WTC11 (cell line): ENCODE data around the gene MRPL46. TPM values are rescaled to one million over a fixed set of nuclear protein-coding genes. Genes with fewer than 3 reads are reported as not detected.

Source experiments
- ATAC-seq: fragments of 200-7000 bp; cut with Tn5 transposase; 2 replicates; pipeline ENCODE4 v1.10.0; 2021; ENCODE audit warnings: mild to moderate bottlenecking, moderate library complexity
- CTCF ChIA-PET: fragments of 300-600 bp; sonication (Branson Sonifier 250); formaldehyde crosslinking; loops from one replicate; lab custom pipeline; 2021; ENCODE audit warnings: antibody characterized with exemption; lab: Charles Lee
- POLR2A ChIA-PET: fragments of 350-600 bp; sonication (Branson Sonifier 250); formaldehyde crosslinking; loops from one replicate; lab custom pipeline; 2021; ENCODE audit warnings: antibody characterized with exemption; lab: Charles Lee
- DNase-seq: peaks from one replicate; pipeline ENCODE4 v3.0.0; 2021; ENCODE audit warnings: low spot score
- H3K27ac Mint-ChIP-seq: 2 replicates; pipeline ENCODE4 v1.8.0; 2021; ENCODE audit warnings: mixed read lengths
- H3K27me3 Mint-ChIP-seq: 2 replicates; pipeline ENCODE4 v1.8.0; 2021; ENCODE audit warnings: low read depth, mild to moderate bottlenecking, moderate library complexity, mixed read lengths
- H3K36me3 Mint-ChIP-seq: 2 replicates; pipeline ENCODE4 v1.8.0; 2021; ENCODE audit warnings: mixed read lengths
- H3K4me1 Mint-ChIP-seq: 2 replicates; pipeline ENCODE4 v1.8.0; 2022; ENCODE audit warnings: mixed read lengths
- H3K4me3 Mint-ChIP-seq: 2 replicates; pipeline ENCODE4 v1.8.0; 2021; ENCODE audit warnings: mild to moderate bottlenecking, moderate library complexity, mixed read lengths
- H3K9me3 Mint-ChIP-seq: 2 replicates; pipeline ENCODE4 v1.8.0; 2021; ENCODE audit warnings: mixed read lengths
- ETV6 ChIP-seq: sonication (generic); formaldehyde crosslinking; IDR thresholded peaks from 2 replicates; pipeline ENCODE4 v1.8.1; 2022; ENCODE audit warnings: mild to moderate bottlenecking, missing genetic modification reagents
- FOXK1 ChIP-seq: sonication (generic); formaldehyde crosslinking; IDR thresholded peaks from 2 replicates; pipeline ENCODE4 v1.8.0; 2022; ENCODE audit warnings: mild to moderate bottlenecking, moderate library complexity, missing genetic modification reagents
- FOXP1 ChIP-seq: sonication (generic); formaldehyde crosslinking; IDR thresholded peaks from 2 replicates; pipeline ENCODE4 v1.8.0; 2022; ENCODE audit warnings: missing genetic modification reagents, mild to moderate bottlenecking, moderate library complexity, borderline replicate concordance
- GABPB1 ChIP-seq: sonication (generic); formaldehyde crosslinking; IDR thresholded peaks from 2 replicates; pipeline ENCODE4 v1.8.1; 2023; ENCODE audit warnings: mild to moderate bottlenecking, missing genetic modification reagents
- MYBL2 ChIP-seq: sonication (generic); formaldehyde crosslinking; IDR thresholded peaks from 2 replicates; pipeline ENCODE4 v1.8.1; 2023; ENCODE audit warnings: mild to moderate bottlenecking, moderate library complexity, missing genetic modification reagents
- NFATC4 ChIP-seq: fragments of 250-450 bp; sonication (Bioruptor Pico); IDR thresholded peaks from 2 replicates; pipeline ENCODE4 v1.9.0; 2021; ENCODE audit warnings: mild to moderate bottlenecking
- NFE2L1 ChIP-seq: sonication (generic); formaldehyde crosslinking; IDR thresholded peaks from 2 replicates; pipeline ENCODE4 v1.8.1; 2023; ENCODE audit warnings: missing genetic modification reagents
- PRRX2 ChIP-seq: fragments of 250-450 bp; sonication (Bioruptor Pico); IDR thresholded peaks from 2 replicates; pipeline ENCODE4 v1.8.0; 2021; ENCODE audit warnings: mild to moderate bottlenecking
- SP1 ChIP-seq: sonication (generic); formaldehyde crosslinking; conservative IDR thresholded peaks from 2 replicates; pipeline ENCODE4 v1.8.1; 2022; ENCODE audit warnings: missing genetic modification reagents
- ZNF263 ChIP-seq: sonication (generic); formaldehyde crosslinking; IDR thresholded peaks from 2 replicates; pipeline ENCODE4 v1.8.1; 2022; ENCODE audit warnings: low read depth, mild to moderate bottlenecking, moderate library complexity, missing genetic modification reagents
- total RNA-seq: library from RNA; stranded (reverse); gene quantifications from 3 replicates; pipeline ENCODE4 v1.2.3, GENCODE V29; 2021
- TF ChIP-seq, protein P1 (sequence below): sonication (generic); formaldehyde crosslinking; IDR thresholded peaks from 2 replicates; pipeline ENCODE4 v1.8.0; 2022; ENCODE audit warnings: mild to moderate bottlenecking, missing genetic modification reagents
- TF ChIP-seq, protein P2 (sequence below): sonication (generic); formaldehyde crosslinking; IDR thresholded peaks from 2 replicates; pipeline ENCODE4 v1.8.0; 2022; ENCODE audit warnings: mild to moderate bottlenecking, missing genetic modification reagents
- TF ChIP-seq, protein P3 (sequence below): fragments of 200-600 bp; IDR thresholded peaks from 2 replicates; pipeline ENCODE4 v1.8.0; 2022; ENCODE audit warnings: antibody characterized with exemption
- TF ChIP-seq, protein P4 (sequence below): sonication (generic); formaldehyde crosslinking; IDR thresholded peaks from 2 replicates; pipeline ENCODE4 v1.8.0; 2023; ENCODE audit warnings: missing genetic modification reagents, mild to moderate bottlenecking, borderline replicate concordance
- TF ChIP-seq, protein P5 (sequence below): fragments of 250-450 bp; sonication (Bioruptor Pico); IDR thresholded peaks from 2 replicates; pipeline ENCODE4 v1.9.0; 2021; ENCODE audit warnings: moderate library complexity, mild to moderate bottlenecking, inconsistent platforms, borderline replicate concordance

MRPL46 gene
- total RNA-seq, 1 experiment from 2014 or later: 26.8 TPM

DNA sequence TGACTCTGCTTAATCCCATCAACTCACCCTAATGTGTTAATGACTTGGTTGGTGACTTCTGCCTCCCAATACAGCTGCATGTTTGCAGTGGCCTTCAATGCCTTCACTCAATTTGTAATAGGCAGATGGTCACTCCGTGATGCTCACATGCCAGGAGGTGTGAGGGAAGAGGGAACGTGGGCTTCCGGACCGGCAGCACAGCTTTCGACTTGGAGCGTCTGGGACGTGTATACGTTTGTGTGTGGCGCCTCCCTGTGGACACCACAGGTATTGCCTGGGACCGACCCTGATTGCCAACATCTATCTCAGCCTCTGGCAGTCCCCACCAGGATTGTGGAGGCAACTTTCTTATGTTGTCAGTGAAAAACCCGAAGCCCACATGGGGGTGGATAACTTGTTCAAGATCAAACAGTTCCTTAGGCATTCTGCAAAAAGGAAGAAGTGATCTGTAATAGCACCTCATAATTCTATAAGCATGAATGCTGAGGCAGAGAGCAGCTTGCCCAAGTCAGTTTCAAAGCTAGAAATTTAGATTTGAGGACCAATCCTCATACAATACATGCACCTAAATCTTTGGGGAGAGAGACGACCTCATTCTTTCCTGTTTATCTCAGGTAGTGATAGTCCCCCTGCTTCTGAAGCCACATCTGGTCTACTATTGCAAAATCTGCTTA, 16.9 kb downstream of the MRPL46 start:
- Mint-ChIP-seq H3K36me3 (no peaks in the 10 kb centered on the region), H3K4me3 (no peak overlapping the region), H3K9me3 (peaks cover 4% of the 10 kb centered on the region), H3K27me3 (peaks cover 14% of the 10 kb centered on the region), H3K27ac (no peak overlapping the region), H3K4me1 (peaks cover 7% of the 10 kb centered on the region)
- ChIA-PET CTCF (interaction anchor here (0.5 to 4.5 kb wide), 34 partner anchors 11 to 1538 kb away, joined by 3 to 35 read pairs (median 4); partner anchors contain the start of genes MRPL46 and MRPS11), POLR2A (interaction anchor here (0.6 to 1.0 kb wide), 2 partner anchors 17 to 145 kb away, joined by 3 to 8 read pairs; partner anchors contain the start of genes MRPL46 and MRPS11)
- ATAC-seq (peak; percentile 77), DNase-seq (peak; percentile 95)
- TF ChIP-seq ETV6 (peak; percentile 66; the same call in 1 of the 2 replicates), FOXP1 (CRISPR knock-in tag) (peak; percentile 60; the same call in 1 of the 2 replicates), FOXK1 (CRISPR knock-in tag) (0 out of 2 replicates have a peak, but pooled peaks have one; percentile 44), NFE2L1 (peak; percentile 50; the same call in 1 of the 2 replicates), SP1 (CRISPR knock-in tag) (0 out of 2 replicates have a peak, but pooled peaks have one; percentile 40), NFATC4 (CRISPR knock-in tag) (no peak)
- TF ChIP-seq, protein P1, sequence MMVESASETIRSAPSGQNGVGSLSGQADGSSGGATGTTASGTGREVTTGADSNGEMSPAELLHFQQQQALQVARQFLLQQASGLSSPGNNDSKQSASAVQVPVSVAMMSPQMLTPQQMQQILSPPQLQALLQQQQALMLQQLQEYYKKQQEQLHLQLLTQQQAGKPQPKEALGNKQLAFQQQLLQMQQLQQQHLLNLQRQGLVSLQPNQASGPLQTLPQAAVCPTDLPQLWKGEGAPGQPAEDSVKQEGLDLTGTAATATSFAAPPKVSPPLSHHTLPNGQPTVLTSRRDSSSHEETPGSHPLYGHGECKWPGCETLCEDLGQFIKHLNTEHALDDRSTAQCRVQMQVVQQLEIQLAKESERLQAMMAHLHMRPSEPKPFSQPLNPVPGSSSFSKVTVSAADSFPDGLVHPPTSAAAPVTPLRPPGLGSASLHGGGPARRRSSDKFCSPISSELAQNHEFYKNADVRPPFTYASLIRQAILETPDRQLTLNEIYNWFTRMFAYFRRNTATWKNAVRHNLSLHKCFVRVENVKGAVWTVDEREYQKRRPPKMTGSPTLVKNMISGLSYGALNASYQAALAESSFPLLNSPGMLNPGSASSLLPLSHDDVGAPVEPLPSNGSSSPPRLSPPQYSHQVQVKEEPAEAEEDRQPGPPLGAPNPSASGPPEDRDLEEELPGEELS: 0 out of 2 replicates have a peak, but pooled peaks have one; percentile 25
- TF ChIP-seq, protein P2, sequence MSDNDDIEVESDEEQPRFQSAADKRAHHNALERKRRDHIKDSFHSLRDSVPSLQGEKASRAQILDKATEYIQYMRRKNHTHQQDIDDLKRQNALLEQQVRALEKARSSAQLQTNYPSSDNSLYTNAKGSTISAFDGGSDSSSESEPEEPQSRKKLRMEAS (CRISPR knock-in tag): peak; percentile 94
- TF ChIP-seq, protein P3, sequence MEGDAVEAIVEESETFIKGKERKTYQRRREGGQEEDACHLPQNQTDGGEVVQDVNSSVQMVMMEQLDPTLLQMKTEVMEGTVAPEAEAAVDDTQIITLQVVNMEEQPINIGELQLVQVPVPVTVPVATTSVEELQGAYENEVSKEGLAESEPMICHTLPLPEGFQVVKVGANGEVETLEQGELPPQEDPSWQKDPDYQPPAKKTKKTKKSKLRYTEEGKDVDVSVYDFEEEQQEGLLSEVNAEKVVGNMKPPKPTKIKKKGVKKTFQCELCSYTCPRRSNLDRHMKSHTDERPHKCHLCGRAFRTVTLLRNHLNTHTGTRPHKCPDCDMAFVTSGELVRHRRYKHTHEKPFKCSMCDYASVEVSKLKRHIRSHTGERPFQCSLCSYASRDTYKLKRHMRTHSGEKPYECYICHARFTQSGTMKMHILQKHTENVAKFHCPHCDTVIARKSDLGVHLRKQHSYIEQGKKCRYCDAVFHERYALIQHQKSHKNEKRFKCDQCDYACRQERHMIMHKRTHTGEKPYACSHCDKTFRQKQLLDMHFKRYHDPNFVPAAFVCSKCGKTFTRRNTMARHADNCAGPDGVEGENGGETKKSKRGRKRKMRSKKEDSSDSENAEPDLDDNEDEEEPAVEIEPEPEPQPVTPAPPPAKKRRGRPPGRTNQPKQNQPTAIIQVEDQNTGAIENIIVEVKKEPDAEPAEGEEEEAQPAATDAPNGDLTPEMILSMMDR: peak; percentile 97
- TF ChIP-seq, protein P4, sequence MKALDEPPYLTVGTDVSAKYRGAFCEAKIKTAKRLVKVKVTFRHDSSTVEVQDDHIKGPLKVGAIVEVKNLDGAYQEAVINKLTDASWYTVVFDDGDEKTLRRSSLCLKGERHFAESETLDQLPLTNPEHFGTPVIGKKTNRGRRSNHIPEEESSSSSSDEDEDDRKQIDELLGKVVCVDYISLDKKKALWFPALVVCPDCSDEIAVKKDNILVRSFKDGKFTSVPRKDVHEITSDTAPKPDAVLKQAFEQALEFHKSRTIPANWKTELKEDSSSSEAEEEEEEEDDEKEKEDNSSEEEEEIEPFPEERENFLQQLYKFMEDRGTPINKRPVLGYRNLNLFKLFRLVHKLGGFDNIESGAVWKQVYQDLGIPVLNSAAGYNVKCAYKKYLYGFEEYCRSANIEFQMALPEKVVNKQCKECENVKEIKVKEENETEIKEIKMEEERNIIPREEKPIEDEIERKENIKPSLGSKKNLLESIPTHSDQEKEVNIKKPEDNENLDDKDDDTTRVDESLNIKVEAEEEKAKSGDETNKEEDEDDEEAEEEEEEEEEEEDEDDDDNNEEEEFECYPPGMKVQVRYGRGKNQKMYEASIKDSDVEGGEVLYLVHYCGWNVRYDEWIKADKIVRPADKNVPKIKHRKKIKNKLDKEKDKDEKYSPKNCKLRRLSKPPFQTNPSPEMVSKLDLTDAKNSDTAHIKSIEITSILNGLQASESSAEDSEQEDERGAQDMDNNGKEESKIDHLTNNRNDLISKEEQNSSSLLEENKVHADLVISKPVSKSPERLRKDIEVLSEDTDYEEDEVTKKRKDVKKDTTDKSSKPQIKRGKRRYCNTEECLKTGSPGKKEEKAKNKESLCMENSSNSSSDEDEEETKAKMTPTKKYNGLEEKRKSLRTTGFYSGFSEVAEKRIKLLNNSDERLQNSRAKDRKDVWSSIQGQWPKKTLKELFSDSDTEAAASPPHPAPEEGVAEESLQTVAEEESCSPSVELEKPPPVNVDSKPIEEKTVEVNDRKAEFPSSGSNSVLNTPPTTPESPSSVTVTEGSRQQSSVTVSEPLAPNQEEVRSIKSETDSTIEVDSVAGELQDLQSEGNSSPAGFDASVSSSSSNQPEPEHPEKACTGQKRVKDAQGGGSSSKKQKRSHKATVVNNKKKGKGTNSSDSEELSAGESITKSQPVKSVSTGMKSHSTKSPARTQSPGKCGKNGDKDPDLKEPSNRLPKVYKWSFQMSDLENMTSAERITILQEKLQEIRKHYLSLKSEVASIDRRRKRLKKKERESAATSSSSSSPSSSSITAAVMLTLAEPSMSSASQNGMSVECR: no peak

DNA sequence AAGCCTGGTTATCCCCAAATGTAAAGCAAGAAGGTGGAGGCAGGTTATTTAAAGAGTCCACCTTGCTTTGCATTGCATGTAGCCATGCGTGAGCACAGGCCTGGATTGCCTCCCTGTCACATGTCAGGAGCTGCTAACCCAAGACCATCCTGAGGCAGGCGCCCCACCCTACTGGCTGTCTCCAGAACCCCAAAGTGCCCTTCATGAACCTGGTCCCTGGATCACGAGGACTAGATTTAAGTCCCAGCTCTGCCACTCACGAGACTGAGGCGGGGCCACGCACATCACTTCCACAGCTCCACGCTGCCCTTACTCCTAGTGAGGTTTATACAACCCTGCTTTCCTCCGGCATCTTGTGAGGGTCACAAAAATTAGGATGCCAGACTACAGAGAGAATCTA, 17.6 kb downstream of the MRPL46 start:
- no peak for ATAC-seq
- no peaks in the 10 kb centered on the region for H3K36me3 Mint-ChIP-seq
- ChIA-PET CTCF (interaction anchor here (0.5 to 4.5 kb wide), 32 partner anchors 11 to 1537 kb away, joined by 3 to 35 read pairs (median 4); partner anchors contain the start of genes MRPL46 and MRPS11), POLR2A (interaction anchor here (1.0 kb wide), 1 partner anchor 18 kb away, joined by 3 read pairs; the partner anchor contains the start of genes MRPL46 and MRPS11)
- peaks cover 14% of the 10 kb centered on the region for H3K27me3 Mint-ChIP-seq
- no peak overlapping the region for H3K27ac Mint-ChIP-seq
- H3K4me3 Mint-ChIP-seq: no peak overlapping the region
- TF ChIP-seq MYBL2 (CRISPR knock-in tag) (no peak), ZNF263 (CRISPR knock-in tag) (no peak), PRRX2 (CRISPR knock-in tag) (no peak), FOXK1 (CRISPR knock-in tag) (no peak), GABPB1 (CRISPR knock-in tag) (no peak)
- TF ChIP-seq, protein P5, sequence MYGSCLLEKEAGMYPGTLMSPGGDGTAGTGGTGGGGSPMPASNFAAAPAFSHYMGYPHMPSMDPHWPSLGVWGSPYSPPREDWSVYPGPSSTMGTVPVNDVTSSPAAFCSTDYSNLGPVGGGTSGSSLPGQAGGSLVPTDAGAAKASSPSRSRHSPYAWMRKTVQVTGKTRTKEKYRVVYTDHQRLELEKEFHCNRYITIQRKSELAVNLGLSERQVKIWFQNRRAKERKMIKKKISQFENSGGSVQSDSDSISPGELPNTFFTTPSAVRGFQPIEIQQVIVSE (CRISPR knock-in tag): no peak
- H3K9me3 Mint-ChIP-seq: peaks cover 8% of the 10 kb centered on the region
- DNase-seq: no peak
- peaks cover 7% of the 10 kb centered on the region for H3K4me1 Mint-ChIP-seq
